Osteoblast (primary cell): ENCODE data around the gene CCDC70. TPM values are rescaled to one million over a fixed set of nuclear protein-coding genes. Genes with fewer than 3 reads are reported as not detected.

Source experiments
- DNase-seq: peaks from one replicate; pipeline ENCODE4 v3.0.0; 2011; ENCODE audit warnings: low spot score, mixed read lengths; ENCODE audit not compliant: insufficient read length; ENCODE audit errors: missing footprints
- H2AFZ ChIP-seq: 2 replicates; pipeline ENCODE4 v1.6.0; 2011; ENCODE audit warnings: mild to moderate bottlenecking, low read length
- H3K27ac ChIP-seq: 2 replicates; pipeline ENCODE4 v1.5.1; 2011; ENCODE audit warnings: mild to moderate bottlenecking, low read depth, low read length, moderate library complexity
- H3K27me3 ChIP-seq: 2 replicates; pipeline ENCODE4 v1.6.0; 2012; ENCODE audit warnings: mild to moderate bottlenecking, control low read depth, inconsistent platforms, low read length, moderate library complexity; ENCODE audit not compliant: insufficient read depth
- H3K36me3 ChIP-seq: 2 replicates; pipeline ENCODE4 v1.5.1; 2011; ENCODE audit warnings: mild to moderate bottlenecking, low read length, control low read depth, moderate library complexity; ENCODE audit not compliant: insufficient read depth
- H3K4me1 ChIP-seq: 2 replicates; pipeline ENCODE4 v1.5.1; 2011; ENCODE audit warnings: mild to moderate bottlenecking, low read length, control low read depth, moderate library complexity; ENCODE audit not compliant: insufficient read depth
- H3K4me2 ChIP-seq: 2 replicates; pipeline ENCODE4 v1.6.0; 2011; ENCODE audit warnings: mild to moderate bottlenecking, low read length; ENCODE audit not compliant: insufficient read depth
- H3K4me3 ChIP-seq: fragments of 200-600 bp; sonication (generic); 3 replicates; pipeline ENCODE4 v1.5.1; 2012; ENCODE audit warnings: mild to moderate bottlenecking, low read length, inconsistent platforms; ENCODE audit not compliant: insufficient read depth
- H3K79me2 ChIP-seq: 2 replicates; pipeline ENCODE4 v1.6.0; 2012; ENCODE audit warnings: mild to moderate bottlenecking, low read length, control low read depth, inconsistent platforms; ENCODE audit not compliant: insufficient read depth
- H3K9me3 ChIP-seq: 2 replicates; pipeline ENCODE4 v1.5.1; 2011; ENCODE audit warnings: low read depth, low read length, control low read depth
- H4K20me1 ChIP-seq: 2 replicates; pipeline ENCODE4 v1.6.0; 2012; ENCODE audit warnings: mild to moderate bottlenecking, low read length, control low read depth; ENCODE audit not compliant: insufficient read depth
- total RNA-seq: library from RNA; depleted of rRNA; stranded (reverse); fragments of >200 nt; gene quantifications from 2 replicates; pipeline ENCODE4 v1.2.3, GENCODE V29; 2012
- TF ChIP-seq, protein P1 (sequence below): IDR thresholded peaks from 2 replicates; pipeline ENCODE4 v1.5.1; 2011; ENCODE audit warnings: mild to moderate bottlenecking, low read depth, low read length, moderate library complexity; ENCODE audit errors: extremely low read depth

CCDC70 gene
- total RNA-seq, 1 donor: not detected

DNA sequence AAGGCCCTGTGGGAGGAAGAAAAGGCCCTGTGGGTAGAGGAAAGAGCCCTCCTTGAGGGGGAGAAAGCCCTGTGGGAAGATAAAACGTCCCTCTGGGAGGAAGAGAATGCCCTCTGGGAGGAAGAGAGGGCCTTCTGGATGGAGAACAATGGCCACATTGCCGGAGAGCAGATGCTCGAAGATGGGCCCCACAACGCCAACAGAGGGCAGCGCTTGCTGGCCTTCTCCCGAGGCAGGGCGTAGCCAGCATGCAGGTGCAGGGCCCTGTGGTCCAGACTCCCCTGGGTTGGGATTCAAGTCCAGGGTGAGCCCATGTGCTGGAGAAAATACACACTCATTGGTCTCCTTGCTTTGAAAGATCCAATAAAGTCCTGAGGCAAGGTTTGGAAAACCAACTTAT is 4.1 kb downstream of the CCDC70 start:
- H3K27me3 ChIP-seq: no peaks in the 10 kb centered on the region
- H2AFZ ChIP-seq: no peak overlapping the region
- no peaks in the 10 kb centered on the region for H3K9me3 ChIP-seq
- no peaks in the 10 kb centered on the region for H4K20me1 ChIP-seq
- DNase-seq: no peak
- no peaks in the 10 kb centered on the region for H3K79me2 ChIP-seq
- no peaks in the 10 kb centered on the region for H3K36me3 ChIP-seq
- H3K4me3 ChIP-seq: no peak overlapping the region
- H3K4me2 ChIP-seq: no peak overlapping the region
- H3K27ac ChIP-seq: no peak overlapping the region
- TF ChIP-seq, protein P1, sequence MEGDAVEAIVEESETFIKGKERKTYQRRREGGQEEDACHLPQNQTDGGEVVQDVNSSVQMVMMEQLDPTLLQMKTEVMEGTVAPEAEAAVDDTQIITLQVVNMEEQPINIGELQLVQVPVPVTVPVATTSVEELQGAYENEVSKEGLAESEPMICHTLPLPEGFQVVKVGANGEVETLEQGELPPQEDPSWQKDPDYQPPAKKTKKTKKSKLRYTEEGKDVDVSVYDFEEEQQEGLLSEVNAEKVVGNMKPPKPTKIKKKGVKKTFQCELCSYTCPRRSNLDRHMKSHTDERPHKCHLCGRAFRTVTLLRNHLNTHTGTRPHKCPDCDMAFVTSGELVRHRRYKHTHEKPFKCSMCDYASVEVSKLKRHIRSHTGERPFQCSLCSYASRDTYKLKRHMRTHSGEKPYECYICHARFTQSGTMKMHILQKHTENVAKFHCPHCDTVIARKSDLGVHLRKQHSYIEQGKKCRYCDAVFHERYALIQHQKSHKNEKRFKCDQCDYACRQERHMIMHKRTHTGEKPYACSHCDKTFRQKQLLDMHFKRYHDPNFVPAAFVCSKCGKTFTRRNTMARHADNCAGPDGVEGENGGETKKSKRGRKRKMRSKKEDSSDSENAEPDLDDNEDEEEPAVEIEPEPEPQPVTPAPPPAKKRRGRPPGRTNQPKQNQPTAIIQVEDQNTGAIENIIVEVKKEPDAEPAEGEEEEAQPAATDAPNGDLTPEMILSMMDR: no peak
- H3K4me1 ChIP-seq: no peaks in the 10 kb centered on the region

DNA sequence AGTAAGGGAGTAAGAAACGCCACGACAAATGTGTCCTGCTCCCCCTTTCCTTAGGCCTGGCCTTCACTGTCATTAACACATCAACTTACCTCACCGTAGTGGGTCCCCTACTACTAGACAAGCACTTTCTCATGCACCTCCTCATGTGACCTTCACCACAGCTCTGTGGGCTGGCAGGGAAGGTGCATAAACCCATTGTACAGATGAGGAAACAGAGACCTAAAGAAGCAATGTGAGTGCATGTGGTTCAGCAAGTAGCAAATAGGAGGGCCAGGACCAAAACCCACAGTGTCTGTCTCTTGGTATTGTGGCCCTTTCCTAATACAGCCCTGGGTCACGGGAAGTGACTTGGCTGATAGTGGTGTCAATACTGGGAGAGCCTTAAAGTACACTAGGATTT is 5.3 kb downstream of the CCDC70 start:
- no peak for DNase-seq
- Histone ChIP-seq H3K27ac (no peak overlapping the region), H3K4me2 (no peak overlapping the region), H3K4me3 (no peak overlapping the region), H3K4me1 (no peaks in the 10 kb centered on the region), H3K36me3 (no peaks in the 10 kb centered on the region), H3K27me3 (no peaks in the 10 kb centered on the region), H4K20me1 (no peaks in the 10 kb centered on the region), H3K79me2 (no peaks in the 10 kb centered on the region), H3K9me3 (no peaks in the 10 kb centered on the region), H2AFZ (no peak overlapping the region)
- TF ChIP-seq, protein P1: no peak

DNA sequence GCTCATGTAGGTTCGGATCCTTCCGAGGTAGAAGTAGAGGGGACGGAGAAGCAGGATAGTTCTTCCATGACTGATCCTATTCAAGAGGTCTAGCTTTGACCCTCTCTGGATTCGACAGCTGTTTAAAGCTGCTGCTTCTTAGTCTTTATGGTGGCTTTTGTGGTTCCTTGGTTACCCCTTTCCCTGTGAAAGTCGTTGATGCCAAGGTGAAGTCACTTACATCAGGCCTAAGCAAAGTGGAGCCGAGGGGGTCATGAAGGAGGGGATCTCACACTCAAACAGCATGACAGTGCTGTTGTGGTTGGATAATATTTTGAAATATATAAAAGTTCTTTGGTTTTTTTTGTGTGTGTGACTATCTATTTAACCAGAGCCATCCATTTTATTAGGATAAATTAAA is 8.1 kb downstream of the CCDC70 start:
- H3K4me2 ChIP-seq: no peak overlapping the region
- no peaks in the 10 kb centered on the region for H3K9me3 ChIP-seq
- no peak overlapping the region for H3K27ac ChIP-seq
- DNase-seq: peak; percentile 35
- no peaks in the 10 kb centered on the region for H4K20me1 ChIP-seq
- H3K36me3 ChIP-seq: no peaks in the 10 kb centered on the region
- H2AFZ ChIP-seq: no peak overlapping the region
- no peak overlapping the region for H3K4me3 ChIP-seq
- TF ChIP-seq, protein P1: no peak
- peaks cover 5% of the 10 kb centered on the region for H3K27me3 ChIP-seq
- no peaks in the 10 kb centered on the region for H3K79me2 ChIP-seq
- no peaks in the 10 kb centered on the region for H3K4me1 ChIP-seq

DNA sequence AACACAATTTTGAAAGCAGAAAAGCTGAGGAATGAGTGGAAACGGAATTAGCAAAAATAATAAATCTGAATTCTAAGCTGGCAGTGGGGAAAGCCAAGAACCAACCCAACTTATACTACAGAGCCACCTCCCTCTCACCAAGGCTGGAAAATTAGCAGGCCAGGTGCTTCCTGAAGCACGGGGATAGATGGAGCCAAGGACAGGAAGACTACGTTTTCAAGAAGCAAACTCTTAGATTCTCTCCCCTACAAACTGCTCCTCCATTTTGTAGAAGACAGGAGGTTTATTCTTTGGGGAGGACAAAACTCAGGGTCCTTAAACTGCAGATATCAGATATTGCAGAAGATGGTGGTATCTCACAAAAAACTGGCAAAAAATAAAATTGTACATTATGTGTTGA is 8.8 kb downstream of the CCDC70 start:
- no peaks in the 10 kb centered on the region for H4K20me1 ChIP-seq
- H3K27me3 ChIP-seq: peaks cover 12% of the 10 kb centered on the region
- H3K4me1 ChIP-seq: no peaks in the 10 kb centered on the region
- no peak overlapping the region for H3K4me2 ChIP-seq
- TF ChIP-seq, protein P1: no peak
- H3K9me3 ChIP-seq: no peaks in the 10 kb centered on the region
- no peak overlapping the region for H2AFZ ChIP-seq
- no peaks in the 10 kb centered on the region for H3K79me2 ChIP-seq
- no peak overlapping the region for H3K4me3 ChIP-seq
- H3K36me3 ChIP-seq: no peaks in the 10 kb centered on the region
- no peak overlapping the region for H3K27ac ChIP-seq
- DNase-seq: no peak
